MM.1S (cell line): ENCODE results near the gene ATG12.

Experiments used
- DNase-seq: peaks from one replicate; pipeline ENCODE4 v3.0.0-alpha.2; 2015
- H2AFZ ChIP-seq: fragments of 300-600 bp; sonication (generic); 2 replicates; pipeline ENCODE4 v1.6.0; 2016; ENCODE audit warnings: antibody characterized with exemption, low read length
- H3F3A ChIP-seq: fragments of 300-600 bp; sonication (generic); 2 replicates; pipeline ENCODE4 v1.6.1; 2016; ENCODE audit warnings: mild to moderate bottlenecking, antibody characterized with exemption, low read length, moderate library complexity, mixed read lengths; ENCODE audit not compliant: insufficient read depth
- H3K27ac ChIP-seq: fragments of 300-600 bp; sonication (generic); 2 replicates; pipeline ENCODE4 v1.5.1; 2016; ENCODE audit warnings: mild to moderate bottlenecking, low read length
- H3K27me3 ChIP-seq: fragments of 300-600 bp; sonication (generic); replicated peaks from 2 replicates; pipeline ENCODE4 v1.6.0; 2016; ENCODE audit warnings: low read length; ENCODE audit not compliant: insufficient read depth
- H3K36me3 ChIP-seq: fragments of 300-600 bp; sonication (generic); replicated peaks from 2 replicates; pipeline ENCODE4 v1.6.1; 2016; ENCODE audit warnings: mild to moderate bottlenecking, low read length, mixed read lengths; ENCODE audit not compliant: insufficient read depth
- H3K4me1 ChIP-seq: fragments of 300-600 bp; sonication (generic); 2 replicates; pipeline ENCODE4 v1.6.1; 2016; ENCODE audit warnings: low read length, mixed read lengths
- H3K4me2 ChIP-seq: fragments of 300-600 bp; sonication (generic); 2 replicates; pipeline ENCODE4 v1.6.0; 2016; ENCODE audit warnings: low read depth, low read length
- H3K4me3 ChIP-seq: fragments of 300-600 bp; sonication (generic); 2 replicates; pipeline ENCODE4 v1.5.1; 2016; ENCODE audit warnings: low read length, mixed read lengths
- H3K79me2 ChIP-seq: fragments of 300-600 bp; sonication (generic); 2 replicates; pipeline ENCODE4 v1.6.1; 2016; ENCODE audit warnings: mixed run types, low read length, mixed read lengths
- H3K9ac ChIP-seq: fragments of 300-600 bp; sonication (generic); 2 replicates; pipeline ENCODE4 v1.6.1; 2016; ENCODE audit warnings: low read length, mixed read lengths
- H3K9me2 ChIP-seq: fragments of 300-600 bp; sonication (generic); replicated peaks from 2 replicates; pipeline ENCODE4 v1.6.1; 2016; ENCODE audit warnings: mild to moderate bottlenecking, low read length, mixed read lengths; ENCODE audit not compliant: insufficient read depth
- H3K9me3 ChIP-seq: fragments of 300-600 bp; sonication (generic); replicated peaks from 2 replicates; pipeline ENCODE4 v1.6.1; 2016; ENCODE audit warnings: mild to moderate bottlenecking, low read length, mixed read lengths; ENCODE audit not compliant: insufficient read depth
- H4K20me1 ChIP-seq: fragments of 300-600 bp; sonication (generic); 2 replicates; pipeline ENCODE4 v1.6.1; 2016; ENCODE audit warnings: mild to moderate bottlenecking, low read length, moderate library complexity, mixed read lengths; ENCODE audit not compliant: insufficient read depth
- EZH2 ChIP-seq: fragments of 300-600 bp; sonication (generic); optimal IDR thresholded peaks from 2 replicates; pipeline ENCODE3; 2017; ENCODE audit warnings: low read depth, mild to moderate bottlenecking, antibody characterized with exemption, low read length, mixed read lengths
- EZH2phosphoT487 ChIP-seq: fragments of 300-600 bp; sonication (generic); IDR thresholded peaks from 2 replicates; pipeline ENCODE4 v1.6.1; 2018; ENCODE audit warnings: antibody characterized with exemption, low read length
- TF ChIP-seq, protein P1 (sequence below): fragments of 300-600 bp; sonication (generic); IDR thresholded peaks from 2 replicates; pipeline ENCODE4 v1.5.1; 2016; ENCODE audit warnings: antibody characterized with exemption, low read length, mixed read lengths

ATG12 gene

GRCh38 chr5:115801152-115801551, 40.2 kb downstream of the ATG12 start:
- H3K27ac ChIP-seq: no peak overlapping the region
- H4K20me1 ChIP-seq: no peaks in the 10 kb centered on the region
- no peaks in the 10 kb centered on the region for H3K9me2 ChIP-seq
- TF ChIP-seq EZH2 (no peak), EZH2phosphoT487 (no peak)
- TF ChIP-seq, protein P1, sequence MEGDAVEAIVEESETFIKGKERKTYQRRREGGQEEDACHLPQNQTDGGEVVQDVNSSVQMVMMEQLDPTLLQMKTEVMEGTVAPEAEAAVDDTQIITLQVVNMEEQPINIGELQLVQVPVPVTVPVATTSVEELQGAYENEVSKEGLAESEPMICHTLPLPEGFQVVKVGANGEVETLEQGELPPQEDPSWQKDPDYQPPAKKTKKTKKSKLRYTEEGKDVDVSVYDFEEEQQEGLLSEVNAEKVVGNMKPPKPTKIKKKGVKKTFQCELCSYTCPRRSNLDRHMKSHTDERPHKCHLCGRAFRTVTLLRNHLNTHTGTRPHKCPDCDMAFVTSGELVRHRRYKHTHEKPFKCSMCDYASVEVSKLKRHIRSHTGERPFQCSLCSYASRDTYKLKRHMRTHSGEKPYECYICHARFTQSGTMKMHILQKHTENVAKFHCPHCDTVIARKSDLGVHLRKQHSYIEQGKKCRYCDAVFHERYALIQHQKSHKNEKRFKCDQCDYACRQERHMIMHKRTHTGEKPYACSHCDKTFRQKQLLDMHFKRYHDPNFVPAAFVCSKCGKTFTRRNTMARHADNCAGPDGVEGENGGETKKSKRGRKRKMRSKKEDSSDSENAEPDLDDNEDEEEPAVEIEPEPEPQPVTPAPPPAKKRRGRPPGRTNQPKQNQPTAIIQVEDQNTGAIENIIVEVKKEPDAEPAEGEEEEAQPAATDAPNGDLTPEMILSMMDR: no peak
- H3K4me2 ChIP-seq: no peak overlapping the region
- no peaks in the 10 kb centered on the region for H3K36me3 ChIP-seq
- H3K9ac ChIP-seq: no peak overlapping the region
- DNase-seq: no peak
- no peaks in the 10 kb centered on the region for H3K27me3 ChIP-seq
- H3F3A ChIP-seq: no peaks in the 10 kb centered on the region
- no peaks in the 10 kb centered on the region for H3K79me2 ChIP-seq
- H3K4me3 ChIP-seq: no peak overlapping the region
- H2AFZ ChIP-seq: no peak overlapping the region
- H3K9me3 ChIP-seq: no peaks in the 10 kb centered on the region
- H3K4me1 ChIP-seq: no peaks in the 10 kb centered on the region

DNA sequence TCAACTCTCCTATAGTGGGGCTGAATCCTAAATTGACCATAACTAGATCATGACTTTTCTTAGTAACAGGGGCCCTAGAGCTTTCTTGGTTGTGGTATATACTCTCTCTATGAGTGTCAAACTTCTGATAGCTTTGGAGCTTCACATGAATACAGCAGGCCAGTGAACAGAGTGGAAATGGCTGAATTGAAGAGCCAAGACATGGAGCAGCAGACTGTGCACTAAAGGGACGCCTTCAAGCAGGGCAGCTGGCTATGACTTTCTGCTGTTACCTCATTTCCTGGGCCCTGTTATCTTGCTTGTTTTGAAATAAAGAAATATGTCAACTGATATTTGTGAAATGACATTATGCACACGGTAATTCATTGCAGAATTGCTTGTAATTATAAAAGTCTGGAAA, 41.3 kb downstream of the ATG12 start:
- no peak for TF ChIP-seq EZH2phosphoT487
- TF ChIP-seq, protein P1: no peak
- no peak for TF ChIP-seq EZH2
- Histone ChIP-seq H3K4me3 (no peak overlapping the region), H3F3A (no peaks in the 10 kb centered on the region), H3K27me3 (no peaks in the 10 kb centered on the region), H3K9me3 (no peaks in the 10 kb centered on the region), H3K27ac (no peak overlapping the region), H3K79me2 (no peaks in the 10 kb centered on the region), H3K9me2 (no peaks in the 10 kb centered on the region), H4K20me1 (no peaks in the 10 kb centered on the region), H2AFZ (no peak overlapping the region), H3K4me1 (no peaks in the 10 kb centered on the region), H3K4me2 (no peak overlapping the region), H3K36me3 (no peaks in the 10 kb centered on the region), H3K9ac (no peak overlapping the region)
- no peak for DNase-seq

DNA sequence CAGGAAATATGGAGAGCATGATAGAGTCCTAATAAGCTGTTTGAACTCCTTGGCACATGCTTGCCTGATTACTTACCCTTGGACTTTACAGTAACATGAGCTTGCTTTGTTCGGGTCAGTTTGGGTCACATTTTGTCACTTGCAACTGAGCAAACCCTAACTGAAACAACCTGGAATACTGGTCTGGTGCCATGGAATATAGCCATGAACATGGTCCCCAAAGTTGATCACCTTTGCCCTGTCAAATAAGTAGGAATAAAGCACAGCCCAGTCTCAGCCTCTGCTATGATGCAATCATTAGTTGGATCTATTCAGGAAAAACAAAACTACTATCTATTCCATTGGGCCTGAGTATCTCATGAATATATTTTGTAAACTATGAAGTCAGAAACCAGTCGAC, 43.1 kb downstream of the ATG12 start:
- H3F3A ChIP-seq: no peaks in the 10 kb centered on the region
- H3K4me2 ChIP-seq: no peak overlapping the region
- H3K27ac ChIP-seq: no peak overlapping the region
- H3K4me1 ChIP-seq: no peaks in the 10 kb centered on the region
- no peak for DNase-seq
- H3K79me2 ChIP-seq: no peaks in the 10 kb centered on the region
- H3K9me3 ChIP-seq: no peaks in the 10 kb centered on the region
- no peaks in the 10 kb centered on the region for H3K36me3 ChIP-seq
- H3K9ac ChIP-seq: no peak overlapping the region
- TF ChIP-seq, protein P1: no peak
- TF ChIP-seq EZH2: no peak
- TF ChIP-seq EZH2phosphoT487: no peak
- no peaks in the 10 kb centered on the region for H4K20me1 ChIP-seq
- no peaks in the 10 kb centered on the region for H3K9me2 ChIP-seq
- no peaks in the 10 kb centered on the region for H3K27me3 ChIP-seq
- H2AFZ ChIP-seq: no peak overlapping the region
- H3K4me3 ChIP-seq: no peak overlapping the region
